ENCODE results near the gene SNTN. TPM values are rescaled to one million over a fixed set of nuclear protein-coding genes. Genes with fewer than 3 reads are reported as not detected.

SNTN gene
- total and polyA plus RNA-seq, 8 donors = 1.7 to 17.8 (median 10.5) TPM; not detected in 1

DNA sequence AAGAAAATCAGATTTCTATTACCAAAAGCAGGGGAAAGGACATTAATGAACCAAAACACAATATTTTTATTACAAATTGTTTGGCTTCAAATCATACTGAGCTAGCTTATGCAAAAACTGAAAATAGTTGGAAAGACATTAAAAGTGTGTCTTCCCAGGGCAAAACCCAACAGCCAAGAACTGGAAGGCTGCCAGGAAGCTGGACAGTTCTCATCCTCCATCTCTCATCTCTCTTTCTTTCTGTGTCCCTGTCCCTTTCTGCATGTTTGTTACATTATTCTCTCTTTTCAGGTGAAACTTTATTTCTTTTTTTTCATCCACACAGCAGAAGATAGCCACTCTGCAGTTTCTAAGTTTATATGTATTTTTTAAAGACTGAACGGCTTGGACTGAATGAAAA lies 41.1 kb upstream of the SNTN start:
- no peaks in the 10 kb centered on the region for H3K36me3 ChIP-seq
- TF ChIP-seq, protein P1, sequence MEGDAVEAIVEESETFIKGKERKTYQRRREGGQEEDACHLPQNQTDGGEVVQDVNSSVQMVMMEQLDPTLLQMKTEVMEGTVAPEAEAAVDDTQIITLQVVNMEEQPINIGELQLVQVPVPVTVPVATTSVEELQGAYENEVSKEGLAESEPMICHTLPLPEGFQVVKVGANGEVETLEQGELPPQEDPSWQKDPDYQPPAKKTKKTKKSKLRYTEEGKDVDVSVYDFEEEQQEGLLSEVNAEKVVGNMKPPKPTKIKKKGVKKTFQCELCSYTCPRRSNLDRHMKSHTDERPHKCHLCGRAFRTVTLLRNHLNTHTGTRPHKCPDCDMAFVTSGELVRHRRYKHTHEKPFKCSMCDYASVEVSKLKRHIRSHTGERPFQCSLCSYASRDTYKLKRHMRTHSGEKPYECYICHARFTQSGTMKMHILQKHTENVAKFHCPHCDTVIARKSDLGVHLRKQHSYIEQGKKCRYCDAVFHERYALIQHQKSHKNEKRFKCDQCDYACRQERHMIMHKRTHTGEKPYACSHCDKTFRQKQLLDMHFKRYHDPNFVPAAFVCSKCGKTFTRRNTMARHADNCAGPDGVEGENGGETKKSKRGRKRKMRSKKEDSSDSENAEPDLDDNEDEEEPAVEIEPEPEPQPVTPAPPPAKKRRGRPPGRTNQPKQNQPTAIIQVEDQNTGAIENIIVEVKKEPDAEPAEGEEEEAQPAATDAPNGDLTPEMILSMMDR (IDR thresholded peaks at IDR 0.05) = no peak
- intact Hi-C loops (cut with DNase I) = no loop called here
- H3K4me1 ChIP-seq = no peaks in the 10 kb centered on the region
- ATAC-seq (no peak), DNase-seq (peak in 1 of 4 donors; percentile 4)
- H3K9me3 ChIP-seq = no peaks in the 10 kb centered on the region
- no peaks in the 10 kb centered on the region for H3K27me3 ChIP-seq
- no peak overlapping the region for H3K4me3 ChIP-seq
- no peak overlapping the region for H3K27ac ChIP-seq

- DNase-seq = no peak
- no peaks in the 10 kb centered on the region for H3K27me3 ChIP-seq
- no peak for ATAC-seq
- TF ChIP-seq, protein P1 (IDR thresholded peaks at IDR 0.05) = no peak
- no peak overlapping the region for H3K27ac ChIP-seq
- no peaks in the 10 kb centered on the region for H3K4me1 ChIP-seq
- H3K4me3 ChIP-seq = no peak overlapping the region
- no peaks in the 10 kb centered on the region for H3K9me3 ChIP-seq
- H3K36me3 ChIP-seq = no peaks in the 10 kb centered on the region
- intact Hi-C loops (cut with DNase I) = no loop called here
Measured at GRCh38 chr3:63613561-63613960, 38.9 kb upstream of the SNTN start.

GRCh38 chr3:63617391-63617790 lies 35.1 kb upstream of the SNTN start:
- intact Hi-C loops (cut with DNase I) = no loop called here
- ATAC-seq = no peak

GRCh38 chr3:63624941-63625560 lies 27.4 kb upstream of the SNTN start:
- no peaks in the 10 kb centered on the region for H3K4me1 ChIP-seq
- no peaks in the 10 kb centered on the region for H3K36me3 ChIP-seq
- no peak overlapping the region for H3K4me3 ChIP-seq
- no peaks in the 10 kb centered on the region for H3K9me3 ChIP-seq
- H3K27ac ChIP-seq = no peak overlapping the region
- DNase-seq (peak in 1 of 4 donors; percentile 30), ATAC-seq (peak; percentile 73)
- TF ChIP-seq, protein P1 (IDR thresholded peaks at IDR 0.05) = no peak
- no peaks in the 10 kb centered on the region for H3K27me3 ChIP-seq
- intact Hi-C loops (cut with DNase I) = no loop called here

More at GRCh38 chr3:63617391-63617790, 35.1 kb upstream of the SNTN start:
- Histone ChIP-seq H3K27me3 (no peaks in the 10 kb centered on the region), H3K27ac (no peak overlapping the region), H3K9me3 (no peaks in the 10 kb centered on the region), H3K4me1 (no peaks in the 10 kb centered on the region), H3K36me3 (no peaks in the 10 kb centered on the region), H3K4me3 (no peak overlapping the region)
- DNase-seq = no peak
- TF ChIP-seq, protein P1 (IDR thresholded peaks at IDR 0.05) = no peak

- intact Hi-C loops (cut with DNase I) = no loop called here
- ATAC-seq (no peak), DNase-seq (no peak)
- H3K4me1 ChIP-seq = no peaks in the 10 kb centered on the region
- H3K27ac ChIP-seq = no peak overlapping the region
- H3K4me3 ChIP-seq = no peak overlapping the region
- H3K9me3 ChIP-seq = no peaks in the 10 kb centered on the region
- no peaks in the 10 kb centered on the region for H3K27me3 ChIP-seq
- no peaks in the 10 kb centered on the region for H3K36me3 ChIP-seq
- TF ChIP-seq, protein P1 (IDR thresholded peaks at IDR 0.05) = no peak
Measured at GRCh38 chr3:63631670-63632069, 20.8 kb upstream of the SNTN start.

All from left lung (tissue), 10 donors.